Measurements from ENCODE around the gene AUTS2.

GRCh38 chr7:70701991-70702390 lies 1103.7 kb downstream of the AUTS2 start:
- no peak for TF ChIP-seq POLR2A (IDR thresholded peaks at IDR 0.05; ENCODE audit: low read depth, low read length)
- TF ChIP-seq POLR2AphosphoS5 (IDR thresholded peaks at IDR 0.05; ENCODE audit: low read depth, low read length): no peak
- TF ChIP-seq TAF1 (IDR thresholded peaks at IDR 0.05; ENCODE audit: borderline replicate concordance, low read depth, low read length): no peak
